WTC11 (cell line): Measurements from ENCODE around the gene FHAD1.

ENCODE experiments used
- CREB1 ChIP-seq: sonication (generic); formaldehyde crosslinking; IDR thresholded peaks from 2 replicates; pipeline ENCODE4 v1.8.0; 2023; ENCODE audit warnings: mild to moderate bottlenecking, missing genetic modification reagents
- CREM ChIP-seq: sonication (generic); formaldehyde crosslinking; IDR thresholded peaks from 2 replicates; pipeline ENCODE4 v1.8.1; 2022; ENCODE audit warnings: mild to moderate bottlenecking, missing genetic modification reagents, moderate library complexity
- FOXP1 ChIP-seq: sonication (generic); formaldehyde crosslinking; IDR thresholded peaks from 2 replicates; pipeline ENCODE4 v1.8.0; 2022; ENCODE audit warnings: missing genetic modification reagents, mild to moderate bottlenecking, moderate library complexity, borderline replicate concordance
- JUN ChIP-seq: sonication (generic); formaldehyde crosslinking; IDR thresholded peaks from 2 replicates; pipeline ENCODE4 v1.8.0; 2023; ENCODE audit warnings: mild to moderate bottlenecking, missing genetic modification reagents
- MXD4 ChIP-seq: fragments of 250-450 bp; sonication (Bioruptor Pico); IDR thresholded peaks from 2 replicates; pipeline ENCODE4 v1.8.0; 2021; ENCODE audit warnings: mild to moderate bottlenecking, moderate library complexity, borderline replicate concordance
- TCF7 ChIP-seq: sonication (generic); formaldehyde crosslinking; IDR thresholded peaks from 2 replicates; pipeline ENCODE4 v1.8.0; 2022; ENCODE audit warnings: mild to moderate bottlenecking, low read depth, missing genetic modification reagents, moderate library complexity
- ZBTB21 ChIP-seq: sonication (generic); formaldehyde crosslinking; IDR thresholded peaks from 2 replicates; pipeline ENCODE4 v1.8.1; 2023; ENCODE audit warnings: mild to moderate bottlenecking, missing genetic modification reagents, borderline replicate concordance
- TF ChIP-seq, protein P1 (sequence below): fragments of 200-600 bp; IDR thresholded peaks from 2 replicates; pipeline ENCODE4 v1.8.0; 2022; ENCODE audit warnings: antibody characterized with exemption
- TF ChIP-seq, protein P2 (sequence below): sonication (generic); formaldehyde crosslinking; IDR thresholded peaks from 2 replicates; pipeline ENCODE4 v1.8.0; 2022; ENCODE audit warnings: mild to moderate bottlenecking, missing genetic modification reagents
- TF ChIP-seq, protein P3 (sequence below): sonication (generic); formaldehyde crosslinking; IDR thresholded peaks from 2 replicates; pipeline ENCODE4 v1.8.0; 2022; ENCODE audit warnings: mild to moderate bottlenecking, missing genetic modification reagents
- TF ChIP-seq, protein P4 (sequence below): sonication (generic); formaldehyde crosslinking; IDR thresholded peaks from 2 replicates; pipeline ENCODE4 v1.8.1; 2022; ENCODE audit warnings: low read depth, mild to moderate bottlenecking, moderate library complexity, missing genetic modification reagents, borderline replicate concordance
- TF ChIP-seq, protein P5 (sequence below): sonication (generic); formaldehyde crosslinking; IDR thresholded peaks from 2 replicates; pipeline ENCODE4 v1.8.1; 2022; ENCODE audit warnings: low read depth, missing genetic modification reagents, borderline replicate concordance

DNA sequence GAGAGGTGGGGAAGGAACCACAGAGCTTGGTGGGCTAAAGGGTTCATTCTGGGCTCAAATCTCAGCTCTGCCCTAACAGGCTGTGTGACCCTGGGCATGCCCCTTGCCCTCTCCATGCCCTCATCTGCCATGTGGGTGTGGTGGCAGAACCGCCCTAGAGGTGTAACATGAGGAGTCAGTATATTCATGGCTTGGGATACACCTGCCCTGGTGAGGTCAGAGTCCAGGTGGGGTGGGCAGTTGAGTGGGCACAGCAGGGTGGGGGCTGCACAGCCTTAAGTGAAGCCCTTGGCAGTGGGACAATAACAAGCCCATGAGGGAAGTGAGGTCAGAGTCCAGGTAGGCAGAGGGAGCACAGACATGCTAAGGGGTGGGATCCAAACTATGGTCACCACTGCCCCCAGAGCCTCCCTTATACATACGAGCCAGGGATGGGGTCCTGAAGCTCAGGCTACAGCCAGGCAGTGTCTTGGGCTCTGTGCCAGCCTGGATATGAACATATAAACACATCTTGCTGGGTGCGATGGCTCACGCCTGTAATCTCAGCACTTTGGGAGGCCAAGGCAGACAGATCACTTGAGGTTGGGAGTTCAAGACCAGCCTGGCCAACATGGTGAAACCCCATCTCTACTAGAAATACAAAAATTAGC lies 103.7 kb downstream of the FHAD1 start:
- TF ChIP-seq, protein P1, sequence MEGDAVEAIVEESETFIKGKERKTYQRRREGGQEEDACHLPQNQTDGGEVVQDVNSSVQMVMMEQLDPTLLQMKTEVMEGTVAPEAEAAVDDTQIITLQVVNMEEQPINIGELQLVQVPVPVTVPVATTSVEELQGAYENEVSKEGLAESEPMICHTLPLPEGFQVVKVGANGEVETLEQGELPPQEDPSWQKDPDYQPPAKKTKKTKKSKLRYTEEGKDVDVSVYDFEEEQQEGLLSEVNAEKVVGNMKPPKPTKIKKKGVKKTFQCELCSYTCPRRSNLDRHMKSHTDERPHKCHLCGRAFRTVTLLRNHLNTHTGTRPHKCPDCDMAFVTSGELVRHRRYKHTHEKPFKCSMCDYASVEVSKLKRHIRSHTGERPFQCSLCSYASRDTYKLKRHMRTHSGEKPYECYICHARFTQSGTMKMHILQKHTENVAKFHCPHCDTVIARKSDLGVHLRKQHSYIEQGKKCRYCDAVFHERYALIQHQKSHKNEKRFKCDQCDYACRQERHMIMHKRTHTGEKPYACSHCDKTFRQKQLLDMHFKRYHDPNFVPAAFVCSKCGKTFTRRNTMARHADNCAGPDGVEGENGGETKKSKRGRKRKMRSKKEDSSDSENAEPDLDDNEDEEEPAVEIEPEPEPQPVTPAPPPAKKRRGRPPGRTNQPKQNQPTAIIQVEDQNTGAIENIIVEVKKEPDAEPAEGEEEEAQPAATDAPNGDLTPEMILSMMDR: no peak
- TF ChIP-seq ZBTB21 (CRISPR knock-in tag) (no peak), FOXP1 (no peak), MXD4 (CRISPR knock-in tag) (no peak), JUN (CRISPR knock-in tag) (no peak), TCF7 (no peak), CREM (CRISPR knock-in tag) (no peak), CREB1 (CRISPR knock-in tag) (no peak)
- TF ChIP-seq, protein P2, sequence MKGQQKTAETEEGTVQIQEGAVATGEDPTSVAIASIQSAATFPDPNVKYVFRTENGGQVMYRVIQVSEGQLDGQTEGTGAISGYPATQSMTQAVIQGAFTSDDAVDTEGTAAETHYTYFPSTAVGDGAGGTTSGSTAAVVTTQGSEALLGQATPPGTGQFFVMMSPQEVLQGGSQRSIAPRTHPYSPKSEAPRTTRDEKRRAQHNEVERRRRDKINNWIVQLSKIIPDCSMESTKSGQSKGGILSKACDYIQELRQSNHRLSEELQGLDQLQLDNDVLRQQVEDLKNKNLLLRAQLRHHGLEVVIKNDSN (CRISPR knock-in tag): no peak
- TF ChIP-seq, protein P3, sequence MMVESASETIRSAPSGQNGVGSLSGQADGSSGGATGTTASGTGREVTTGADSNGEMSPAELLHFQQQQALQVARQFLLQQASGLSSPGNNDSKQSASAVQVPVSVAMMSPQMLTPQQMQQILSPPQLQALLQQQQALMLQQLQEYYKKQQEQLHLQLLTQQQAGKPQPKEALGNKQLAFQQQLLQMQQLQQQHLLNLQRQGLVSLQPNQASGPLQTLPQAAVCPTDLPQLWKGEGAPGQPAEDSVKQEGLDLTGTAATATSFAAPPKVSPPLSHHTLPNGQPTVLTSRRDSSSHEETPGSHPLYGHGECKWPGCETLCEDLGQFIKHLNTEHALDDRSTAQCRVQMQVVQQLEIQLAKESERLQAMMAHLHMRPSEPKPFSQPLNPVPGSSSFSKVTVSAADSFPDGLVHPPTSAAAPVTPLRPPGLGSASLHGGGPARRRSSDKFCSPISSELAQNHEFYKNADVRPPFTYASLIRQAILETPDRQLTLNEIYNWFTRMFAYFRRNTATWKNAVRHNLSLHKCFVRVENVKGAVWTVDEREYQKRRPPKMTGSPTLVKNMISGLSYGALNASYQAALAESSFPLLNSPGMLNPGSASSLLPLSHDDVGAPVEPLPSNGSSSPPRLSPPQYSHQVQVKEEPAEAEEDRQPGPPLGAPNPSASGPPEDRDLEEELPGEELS (CRISPR knock-in tag): no peak
- TF ChIP-seq, protein P4, sequence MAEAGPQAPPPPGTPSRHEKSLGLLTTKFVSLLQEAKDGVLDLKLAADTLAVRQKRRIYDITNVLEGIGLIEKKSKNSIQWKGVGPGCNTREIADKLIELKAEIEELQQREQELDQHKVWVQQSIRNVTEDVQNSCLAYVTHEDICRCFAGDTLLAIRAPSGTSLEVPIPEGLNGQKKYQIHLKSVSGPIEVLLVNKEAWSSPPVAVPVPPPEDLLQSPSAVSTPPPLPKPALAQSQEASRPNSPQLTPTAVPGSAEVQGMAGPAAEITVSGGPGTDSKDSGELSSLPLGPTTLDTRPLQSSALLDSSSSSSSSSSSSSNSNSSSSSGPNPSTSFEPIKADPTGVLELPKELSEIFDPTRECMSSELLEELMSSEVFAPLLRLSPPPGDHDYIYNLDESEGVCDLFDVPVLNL (CRISPR knock-in tag): no peak
- TF ChIP-seq, protein P5, sequence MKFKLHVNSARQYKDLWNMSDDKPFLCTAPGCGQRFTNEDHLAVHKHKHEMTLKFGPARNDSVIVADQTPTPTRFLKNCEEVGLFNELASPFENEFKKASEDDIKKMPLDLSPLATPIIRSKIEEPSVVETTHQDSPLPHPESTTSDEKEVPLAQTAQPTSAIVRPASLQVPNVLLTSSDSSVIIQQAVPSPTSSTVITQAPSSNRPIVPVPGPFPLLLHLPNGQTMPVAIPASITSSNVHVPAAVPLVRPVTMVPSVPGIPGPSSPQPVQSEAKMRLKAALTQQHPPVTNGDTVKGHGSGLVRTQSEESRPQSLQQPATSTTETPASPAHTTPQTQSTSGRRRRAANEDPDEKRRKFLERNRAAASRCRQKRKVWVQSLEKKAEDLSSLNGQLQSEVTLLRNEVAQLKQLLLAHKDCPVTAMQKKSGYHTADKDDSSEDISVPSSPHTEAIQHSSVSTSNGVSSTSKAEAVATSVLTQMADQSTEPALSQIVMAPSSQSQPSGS (CRISPR knock-in tag): no peak
